ENCODE data around the gene PTPA. TPM values are rescaled to one million over a fixed set of nuclear protein-coding genes. Genes with fewer than 3 reads are reported as not detected.

Gene PTPA
- total and polyA plus RNA-seq, 10 of the 15 experiments (the other 5 are each of a cell fraction or from before 2014, with no cell fraction given): 1.6 to 111 (median 55.1) TPM

GRCh38 chr9:129097671-129098306, 13.4 kb upstream of the PTPA start:
- RAD21 ChIA-PET (ENCODE audit: unreplicated experiment): interaction anchor here (0.9 kb wide), 1 partner anchor 14 kb away, joined by 3 read pairs; no protein-coding TSS in a partner anchor
- DNase-seq (ENCODE audit: low read depth, low spot score): no peak
- H3K4me2 ChIP-seq (ENCODE audit: control insufficient read depth, insufficient read depth): no peak overlapping the region
- no peaks in the 10 kb centered on the region for H3K27me3 ChIP-seq (replicated peaks in 1 of 2; ENCODE audit: control insufficient read depth in 2 of 2, insufficient read depth in 2 of 2, low read length in 1 of 2)
- no peaks in the 10 kb centered on the region for H4K20me1 ChIP-seq (ENCODE audit: control insufficient read depth, insufficient read depth)
- H3K4me1 ChIP-seq (ENCODE audit: control insufficient read depth, insufficient read depth, low read length): no peaks in the 10 kb centered on the region
- no TSS peak for BruUV-seq (replicated peaks)
- intact Hi-C loops (cut with micrococcal nuclease; ENCODE audit: unreplicated experiment): no loop called here
- no peak overlapping the region for H3K9ac ChIP-seq (ENCODE audit: control insufficient read depth, insufficient read depth, low read length)
- in situ Hi-C loops (cut with MboI): no loop called here
- POLR2A ChIA-PET: interaction anchor here (0.6 kb wide), 2 partner anchors 67 to 1027 kb away, joined by 3 to 4 read pairs; no protein-coding TSS in a partner anchor
- no peak for TF ChIP-seq CBX5 (IDR thresholded peaks at IDR 0.05; ENCODE audit: low read depth)
- TF ChIP-seq WRNIP1 (IDR thresholded peaks at IDR 0.05; ENCODE audit: borderline replicate concordance, low read depth, low read length): no peak
- TF ChIP-seq JUND (IDR thresholded peaks at IDR 0.05; ENCODE audit: low read depth, low read length): no peak
- no peak for TF ChIP-seq SUZ12 (IDR thresholded peaks at IDR 0.05; ENCODE audit: unreplicated experiment)
- no peak for TF ChIP-seq RFX5 (IDR thresholded peaks at IDR 0.05; ENCODE audit: low read depth, low read length)
- no peak for TF ChIP-seq ZBED1 (IDR thresholded peaks at IDR 0.05; ENCODE audit: borderline replicate concordance)
- no peak for TF ChIP-seq ZBTB33 (IDR thresholded peaks at IDR 0.05)
- TF ChIP-seq SMC3 (IDR thresholded peaks at IDR 0.05; ENCODE audit: borderline replicate concordance, low read length): no peak
- no peak for TF ChIP-seq ZNF622 (IDR thresholded peaks at IDR 0.05)
- TF ChIP-seq ASH2L (IDR thresholded peaks at IDR 0.05; ENCODE audit: borderline replicate concordance, low read depth): no peak
- TF ChIP-seq PAX8 (IDR thresholded peaks at IDR 0.05): no peak
- TF ChIP-seq BCL3 (IDR thresholded peaks at IDR 0.05; ENCODE audit: borderline replicate concordance, insufficient read depth, low read depth, low read length, poor library complexity, severe bottlenecking): no peak
- TF ChIP-seq YY1 (IDR thresholded peaks at IDR 0.05; ENCODE audit: low read depth, low read length): no peak
- H3K79me2 ChIP-seq (ENCODE audit: control insufficient read depth, insufficient read depth, low read length): no peaks in the 10 kb centered on the region
- SMC1A ChIA-PET (ENCODE audit: uncharacterized antibody, unreplicated experiment): no interaction called here
- CTCF ChIA-PET: interaction anchor here (1.1 kb wide), 1 partner anchor 527 kb away, joined by 4 read pairs; no protein-coding TSS in a partner anchor
- H3K27ac ChIP-seq (ENCODE audit: control insufficient read depth, insufficient read depth): no peak overlapping the region
- no peak for FAIRE-seq
- no peaks in the 10 kb centered on the region for H3K36me3 ChIP-seq (ENCODE audit: control insufficient read depth in 2 of 2, insufficient read depth in 2 of 2, low read length in 1 of 2)
- ATAC-seq: no peak
- H3K4me3 ChIP-seq: no peak overlapping the region
- no peaks in the 10 kb centered on the region for H3K9me3 ChIP-seq (replicated peaks; ENCODE audit: control insufficient read depth, insufficient read depth, low read length)
- H2AFZ ChIP-seq (ENCODE audit: control insufficient read depth, low read depth, low read length): no peak overlapping the region
- WGBS (ENCODE audit: insufficient coverage, insufficient replicate concordance, low lambda C conversion rate, missing lambda C conversion rate): 58% methylated on average over 16 of the region's 16 CpGs
